HEK293T (cell line): ENCODE measurements around the gene MEI1.

Experiments used
- CTCF ChIA-PET: fragments of 350-600 bp; formaldehyde crosslinking; extraction: SDS; loops from one replicate; lab custom pipeline; 2021; ENCODE audit warnings: antibody characterized with exemption, inconsistent platforms; lab: Yijun Ruan, JAX
- POLR2A ChIA-PET: fragments of 350-600 bp; formaldehyde crosslinking; extraction: SDS; loops from one replicate; lab custom pipeline; 2020; ENCODE audit warnings: antibody characterized with exemption, inconsistent platforms; lab: Yijun Ruan, JAX
- DNase-seq: peaks from one replicate; pipeline ENCODE4 v3.0.0; 2012; ENCODE audit warnings: mixed read lengths; ENCODE audit errors: extremely low spot score
- ARNT ChIP-seq: fragments of 450-650 bp; IDR thresholded peaks from 2 replicates; pipeline ENCODE4 v1.6.1; 2017; ENCODE audit warnings: mild to moderate bottlenecking
- BHLHE40 ChIP-seq: fragments of 450-650 bp; IDR thresholded peaks from 2 replicates; pipeline ENCODE4 v1.6.1; 2016; ENCODE audit warnings: mild to moderate bottlenecking, moderate library complexity, borderline replicate concordance
- CTBP1 ChIP-seq: fragments of 450-650 bp; IDR thresholded peaks from 2 replicates; pipeline ENCODE4 v1.6.1; 2016; ENCODE audit warnings: borderline replicate concordance
- ELF4 ChIP-seq: fragments of 450-650 bp; IDR thresholded peaks from 2 replicates; pipeline ENCODE4 v1.6.1; 2017; ENCODE audit warnings: antibody characterized with exemption
- FOXA1 ChIP-seq: fragments of 450-650 bp; IDR thresholded peaks from 2 replicates; pipeline ENCODE4 v1.6.1; 2016; ENCODE audit warnings: mild to moderate bottlenecking
- FOXK2 ChIP-seq: fragments of 450-650 bp; IDR thresholded peaks from 2 replicates; pipeline ENCODE4 v1.6.1; 2016; ENCODE audit warnings: mild to moderate bottlenecking
- FOXM1 ChIP-seq: fragments of 450-650 bp; IDR thresholded peaks from 2 replicates; pipeline ENCODE4 v1.6.1; 2017; ENCODE audit warnings: mild to moderate bottlenecking, borderline replicate concordance
- HDGF ChIP-seq: fragments of 450-650 bp; IDR thresholded peaks from 2 replicates; pipeline ENCODE4 v1.6.1; 2017; ENCODE audit warnings: antibody characterized with exemption, borderline replicate concordance
- L3MBTL2 ChIP-seq: fragments of 450-650 bp; conservative IDR thresholded peaks from 2 replicates; pipeline ENCODE4 v1.6.1; 2016; ENCODE audit warnings: mild to moderate bottlenecking
- LEF1 ChIP-seq: fragments of 450-650 bp; IDR thresholded peaks from 2 replicates; pipeline ENCODE4 v1.6.1; 2017; ENCODE audit warnings: mild to moderate bottlenecking, borderline replicate concordance
- NFRKB ChIP-seq: fragments of 450-650 bp; IDR thresholded peaks from 2 replicates; pipeline ENCODE4 v1.6.1; 2016; ENCODE audit warnings: mild to moderate bottlenecking, moderate library complexity
- SP1 ChIP-seq: fragments of 450-650 bp; IDR thresholded peaks from 2 replicates; pipeline ENCODE4 v1.6.1; 2017
- SUZ12 ChIP-seq: fragments of 450-650 bp; IDR thresholded peaks from 2 replicates; pipeline ENCODE4 v1.6.1; 2016; ENCODE audit warnings: mild to moderate bottlenecking
- TARDBP ChIP-seq: fragments of 450-650 bp; IDR thresholded peaks from 2 replicates; pipeline ENCODE4 v1.6.1; 2016
- ZNF384 ChIP-seq: fragments of 450-650 bp; IDR thresholded peaks from 2 replicates; pipeline ENCODE4 v1.6.1; 2016
- TF ChIP-seq, protein P1 (sequence below): fragments of 450-650 bp; IDR thresholded peaks from 2 replicates; pipeline ENCODE4 v1.6.1; 2016

MEI1 gene

DNA sequence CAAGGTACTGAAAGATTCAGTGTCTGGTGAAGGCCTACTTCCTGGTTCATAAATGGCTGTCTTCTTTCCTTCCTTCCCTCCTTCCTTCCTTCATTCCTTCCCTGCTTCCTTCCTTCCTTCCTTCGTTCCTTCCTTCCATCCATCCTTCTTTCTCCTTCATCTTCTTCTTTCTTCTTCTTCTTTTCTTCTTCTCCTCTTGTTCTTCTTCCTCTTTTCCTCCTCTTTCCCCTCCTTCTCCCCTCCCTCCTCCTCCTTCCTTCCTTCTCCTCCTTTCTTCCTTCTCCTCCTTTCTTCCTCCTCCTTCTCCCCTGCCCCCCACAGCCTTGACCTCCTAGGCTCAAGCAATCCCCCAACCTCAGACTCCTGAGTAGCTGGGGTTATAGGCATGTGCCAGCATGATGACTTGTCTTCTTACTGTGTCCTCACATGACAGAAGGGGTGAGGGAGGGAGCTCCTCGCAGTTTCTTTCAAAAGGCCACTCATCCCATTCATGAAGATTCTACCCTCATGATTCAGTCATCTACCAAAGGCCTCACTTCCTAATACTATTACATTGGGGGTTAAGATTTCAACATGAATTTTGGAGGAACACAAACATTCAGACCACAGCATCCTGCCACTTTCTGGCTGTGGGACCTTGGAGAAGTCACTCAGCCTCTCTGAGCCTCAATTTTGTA lies 78.6 kb downstream of the MEI1 start:
- POLR2A ChIA-PET, result interaction anchor here (1.5 kb wide), 1 partner anchor 54 kb away, joined by 3 read pairs; no protein-coding TSS in a partner anchor
- DNase-seq, result no peak
- no peak for TF ChIP-seq L3MBTL2
- TF ChIP-seq SP1, result no peak
- TF ChIP-seq FOXA1, result no peak
- no peak for TF ChIP-seq LEF1
- no peak for TF ChIP-seq SUZ12
- no peak for TF ChIP-seq ARNT
- TF ChIP-seq TARDBP, result no peak
- TF ChIP-seq FOXK2, result no peak
- TF ChIP-seq, protein P1, sequence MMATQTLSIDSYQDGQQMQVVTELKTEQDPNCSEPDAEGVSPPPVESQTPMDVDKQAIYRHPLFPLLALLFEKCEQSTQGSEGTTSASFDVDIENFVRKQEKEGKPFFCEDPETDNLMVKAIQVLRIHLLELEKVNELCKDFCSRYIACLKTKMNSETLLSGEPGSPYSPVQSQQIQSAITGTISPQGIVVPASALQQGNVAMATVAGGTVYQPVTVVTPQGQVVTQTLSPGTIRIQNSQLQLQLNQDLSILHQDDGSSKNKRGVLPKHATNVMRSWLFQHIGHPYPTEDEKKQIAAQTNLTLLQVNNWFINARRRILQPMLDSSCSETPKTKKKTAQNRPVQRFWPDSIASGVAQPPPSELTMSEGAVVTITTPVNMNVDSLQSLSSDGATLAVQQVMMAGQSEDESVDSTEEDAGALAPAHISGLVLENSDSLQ, result no peak
- TF ChIP-seq HDGF, result no peak
- TF ChIP-seq ZNF384, result no peak
- TF ChIP-seq CTBP1, result no peak
- TF ChIP-seq FOXM1, result no peak
- no peak for TF ChIP-seq ELF4
- TF ChIP-seq NFRKB, result no peak
- no peak for TF ChIP-seq BHLHE40
- CTCF ChIA-PET, result no interaction called here

DNA sequence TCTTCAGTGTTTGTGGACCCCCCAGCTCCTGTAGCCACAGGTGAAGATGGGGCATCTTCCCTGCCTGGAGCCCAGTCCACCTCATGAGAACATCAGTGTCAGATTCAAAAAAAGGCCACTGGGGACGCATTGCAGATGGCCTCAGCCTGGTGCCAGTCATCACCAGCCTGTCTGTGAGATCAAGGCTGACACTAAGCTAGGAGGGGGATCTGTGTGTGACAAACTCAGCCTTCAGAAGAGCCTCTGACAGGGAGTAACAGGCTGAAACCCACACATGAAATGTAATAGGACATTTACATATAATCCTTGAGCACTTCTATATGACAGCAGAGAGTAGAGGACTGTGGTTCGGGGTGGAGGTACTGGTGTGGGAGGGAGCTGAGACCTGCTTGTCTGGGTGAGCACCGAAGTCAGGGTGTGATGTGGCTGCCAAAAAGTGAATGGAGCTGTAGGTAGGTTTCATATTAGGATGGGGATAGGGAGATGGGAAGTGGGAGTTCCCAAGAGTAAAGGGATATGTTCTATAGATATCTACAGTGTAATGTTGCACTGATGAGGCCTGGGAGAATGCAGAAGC lies 80.7 kb downstream of the MEI1 start:
- POLR2A ChIA-PET, result interaction anchor here (0.8 to 2.9 kb wide), 6 partner anchors 17 to 571 kb away, joined by 3 to 19 read pairs (median 8); partner anchors contain the start of genes CCDC134 and SREBF2
- DNase-seq, result no peak
- no peak for TF ChIP-seq FOXK2
- TF ChIP-seq HDGF, result no peak
- no peak for TF ChIP-seq ZNF384
- no peak for TF ChIP-seq CTBP1
- TF ChIP-seq BHLHE40, result no peak
- TF ChIP-seq, protein P1, result no peak
- CTCF ChIA-PET, result interaction anchor here (0.7 to 2.0 kb wide), 4 partner anchors 17 to 161 kb away, joined by 3 to 12 read pairs (median 4); no protein-coding TSS in a partner anchor

DNA sequence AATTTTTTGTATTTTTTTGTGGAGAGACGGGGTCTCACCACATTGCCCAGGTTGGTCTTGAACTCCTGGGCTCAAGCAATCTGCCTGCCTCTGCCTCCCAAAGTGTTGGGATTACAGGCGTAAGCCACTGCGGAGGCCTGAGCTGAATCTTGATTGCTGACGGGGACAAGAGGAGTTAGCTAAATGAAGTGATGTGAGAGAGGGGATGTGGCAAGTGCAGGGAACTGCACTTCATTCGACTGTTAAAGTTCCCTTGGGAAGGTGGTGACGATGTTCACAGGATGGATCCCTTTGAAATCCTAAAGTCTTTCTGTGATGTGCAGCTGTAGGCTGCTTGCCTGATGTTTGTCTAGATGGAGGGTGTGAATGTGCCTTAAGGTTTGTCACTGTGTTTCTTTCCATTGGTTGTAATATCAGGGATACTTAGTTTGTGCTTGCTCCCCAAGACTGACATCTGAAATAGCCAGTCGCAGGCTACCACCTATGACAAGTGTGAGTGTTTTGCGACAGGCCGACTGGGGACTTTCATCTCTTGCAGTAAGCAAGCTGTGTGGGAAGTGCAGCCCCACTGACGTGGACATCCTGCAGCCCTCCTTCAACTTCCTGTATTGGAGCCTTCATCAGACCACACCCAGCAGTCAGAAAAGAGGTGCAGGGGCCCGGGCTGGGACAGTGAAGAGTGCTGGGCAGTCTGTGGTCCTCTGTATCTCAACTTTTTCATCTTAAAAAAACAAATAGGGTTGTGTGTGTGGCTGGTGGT lies 81.6 kb downstream of the MEI1 start:
- ChIA-PET CTCF (interaction anchor here (0.7 to 2.0 kb wide), 7 partner anchors 16 to 160 kb away, joined by 3 to 12 read pairs (median 4); no protein-coding TSS in a partner anchor), POLR2A (interaction anchor here (0.8 to 2.9 kb wide), 6 partner anchors 16 to 570 kb away, joined by 3 to 19 read pairs (median 4); partner anchors contain the start of genes CCDC134, DESI1, SREBF2 and XRCC6)
- DNase-seq, result no peak
- TF ChIP-seq NFRKB (no peak), L3MBTL2 (no peak)
- TF ChIP-seq, protein P1, result 0 out of 2 replicates have a peak, but pooled peaks have one; percentile 18

DNA sequence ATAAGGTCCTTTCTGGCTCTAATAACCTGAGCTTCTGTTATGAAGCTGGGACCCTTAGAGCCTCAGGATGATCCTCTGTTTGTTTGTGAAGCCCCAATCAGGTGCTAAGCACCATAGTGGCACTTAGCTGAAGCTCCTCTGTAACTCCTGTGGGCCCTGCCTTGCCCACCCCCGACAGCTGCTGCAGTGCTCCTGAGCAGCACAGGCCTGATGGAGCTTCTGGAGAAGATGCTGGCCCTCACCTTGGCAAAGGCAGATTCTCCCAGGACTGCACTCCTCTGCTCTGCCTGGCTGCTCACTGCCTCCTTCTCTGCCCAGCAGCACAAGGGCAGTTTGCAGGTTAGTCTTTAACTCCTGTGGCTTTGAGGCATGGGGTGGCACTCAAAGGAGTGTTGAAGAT lies 82.2 kb downstream of the MEI1 start:
- TF ChIP-seq FOXM1, result no peak
- TF ChIP-seq CTBP1, result no peak
- TF ChIP-seq ZNF384, result no peak
- DNase-seq, result no peak
- CTCF ChIA-PET, result interaction anchor here (0.8 to 1.4 kb wide), 3 partner anchors 17 to 84 kb away, joined by 3 to 5 read pairs (median 3); no protein-coding TSS in a partner anchor
- POLR2A ChIA-PET, result interaction anchor here (1.0 to 2.9 kb wide), 5 partner anchors 16 to 160 kb away, joined by 3 to 19 read pairs (median 4); partner anchors contain the start of genes CCDC134, DESI1, SREBF2 and XRCC6

DNA sequence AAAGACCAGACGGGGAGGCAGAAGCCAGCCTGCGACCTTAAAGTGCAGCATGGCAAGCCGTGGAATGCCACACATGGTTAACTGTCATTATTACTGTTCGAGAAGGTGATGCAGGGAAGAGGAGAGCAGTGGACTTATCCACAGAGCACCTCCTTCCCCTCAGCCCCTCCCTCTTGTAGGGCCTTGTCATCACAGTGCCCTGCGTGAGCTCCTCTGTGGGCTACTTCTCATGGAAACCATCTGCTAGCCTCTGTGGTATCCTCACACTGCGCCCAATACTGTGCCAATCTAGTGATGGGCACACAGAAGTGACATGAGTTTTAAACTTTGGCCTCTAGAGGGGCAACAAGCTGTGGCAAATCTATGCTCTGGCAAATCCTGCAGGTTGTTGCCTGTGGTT lies 83.0 kb downstream of the MEI1 start:
- POLR2A ChIA-PET, result interaction anchor here (1.0 to 3.6 kb wide), 2 partner anchors 18 to 161 kb away, joined by 3 to 20 read pairs; partner anchors contain the start of genes CCDC134, DESI1 and XRCC6
- CTCF ChIA-PET, result interaction anchor here (1.2 to 1.4 kb wide), 4 partner anchors 18 to 159 kb away, joined by 3 to 5 read pairs (median 3); no protein-coding TSS in a partner anchor
- no peak for DNase-seq
- TF ChIP-seq BHLHE40 (no peak), NFRKB (no peak), SUZ12 (no peak), LEF1 (no peak), SP1 (no peak), FOXA1 (no peak), ARNT (no peak), L3MBTL2 (no peak), FOXM1 (no peak), ELF4 (no peak), CTBP1 (no peak), HDGF (no peak), TARDBP (no peak), FOXK2 (no peak), ZNF384 (no peak)
- TF ChIP-seq, protein P1, result no peak
